Gastroesophageal sphincter (tissue), 3 donors: Measurements from ENCODE around the gene KLHL30.

ENCODE experiments used
- POLR2A ChIP-seq, 2 donors: fragments of 450-650 bp; IDR thresholded peaks; one replicate each; pipeline ENCODE4 v1.6.1; 2017; ENCODE audit warnings: antibody characterized with exemption in 2 of 2, mild to moderate bottlenecking in 2 of 2, moderate library complexity in 1 of 2
- POLR2AphosphoS5 ChIP-seq: sonication (generic); formaldehyde crosslinking; IDR thresholded peaks from one replicate; pipeline ENCODE4 v1.6.1; 2017; ENCODE audit warnings: antibody characterized with exemption
- TF ChIP-seq, protein P1 (sequence below), 4 experiments: fragments of 200-600 bp in 2 of 4; fragments of 450-650 bp in 2 of 4; sonication (generic) in 1 of 4; IDR thresholded peaks; one replicate each; pipeline ENCODE4 v1.5.1; 2017 to 2019; ENCODE audit warnings: antibody characterized with exemption in 4 of 4, mild to moderate bottlenecking in 2 of 4, moderate library complexity in 2 of 4

DNA sequence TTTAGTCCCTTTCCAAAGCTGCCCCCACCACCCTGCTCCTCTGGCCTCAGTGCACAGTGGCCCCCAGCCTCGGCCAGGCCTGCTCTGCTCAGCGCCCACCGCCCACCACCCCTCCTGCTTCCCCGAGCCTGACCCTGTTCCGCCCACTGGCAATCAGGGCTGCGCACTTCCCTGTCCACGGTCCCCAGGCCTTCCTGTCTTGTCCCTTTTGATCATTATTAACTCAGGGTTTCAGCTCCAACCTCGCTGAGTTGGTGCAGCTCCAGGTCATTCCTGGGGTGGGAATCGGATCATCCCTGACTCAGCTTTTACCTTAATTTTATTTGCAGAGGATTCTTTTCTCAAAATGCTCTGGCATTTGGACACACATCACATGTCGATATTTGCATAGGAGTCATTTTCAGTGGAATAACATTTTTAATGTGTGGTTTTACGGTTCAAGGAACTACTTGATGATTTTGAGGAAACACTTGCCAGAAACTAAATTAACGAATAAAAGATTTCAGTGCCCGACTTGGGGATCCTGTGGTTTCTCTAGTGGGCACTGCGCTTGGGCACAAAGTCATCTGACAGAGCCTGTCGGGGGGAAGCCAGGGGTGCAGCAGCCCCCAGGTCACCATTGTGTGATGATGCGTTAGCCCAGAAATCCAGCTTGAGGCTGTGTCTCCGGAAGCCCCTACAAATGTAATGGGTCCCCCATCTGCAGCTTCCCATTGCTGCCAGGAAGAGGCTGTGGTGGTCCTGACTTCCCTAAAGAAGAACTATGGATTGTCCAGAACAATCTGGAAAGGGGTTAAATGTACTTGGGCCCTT lies 39.4 kb upstream of the KLHL30 start:
- TF ChIP-seq POLR2A (IDR thresholded peaks at IDR 0.05) (no peak), POLR2AphosphoS5 (no peak)
- TF ChIP-seq, protein P1, sequence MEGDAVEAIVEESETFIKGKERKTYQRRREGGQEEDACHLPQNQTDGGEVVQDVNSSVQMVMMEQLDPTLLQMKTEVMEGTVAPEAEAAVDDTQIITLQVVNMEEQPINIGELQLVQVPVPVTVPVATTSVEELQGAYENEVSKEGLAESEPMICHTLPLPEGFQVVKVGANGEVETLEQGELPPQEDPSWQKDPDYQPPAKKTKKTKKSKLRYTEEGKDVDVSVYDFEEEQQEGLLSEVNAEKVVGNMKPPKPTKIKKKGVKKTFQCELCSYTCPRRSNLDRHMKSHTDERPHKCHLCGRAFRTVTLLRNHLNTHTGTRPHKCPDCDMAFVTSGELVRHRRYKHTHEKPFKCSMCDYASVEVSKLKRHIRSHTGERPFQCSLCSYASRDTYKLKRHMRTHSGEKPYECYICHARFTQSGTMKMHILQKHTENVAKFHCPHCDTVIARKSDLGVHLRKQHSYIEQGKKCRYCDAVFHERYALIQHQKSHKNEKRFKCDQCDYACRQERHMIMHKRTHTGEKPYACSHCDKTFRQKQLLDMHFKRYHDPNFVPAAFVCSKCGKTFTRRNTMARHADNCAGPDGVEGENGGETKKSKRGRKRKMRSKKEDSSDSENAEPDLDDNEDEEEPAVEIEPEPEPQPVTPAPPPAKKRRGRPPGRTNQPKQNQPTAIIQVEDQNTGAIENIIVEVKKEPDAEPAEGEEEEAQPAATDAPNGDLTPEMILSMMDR (IDR thresholded peaks at IDR 0.05): no peak
